Measurements from ENCODE around the gene UHMK1.

DNA sequence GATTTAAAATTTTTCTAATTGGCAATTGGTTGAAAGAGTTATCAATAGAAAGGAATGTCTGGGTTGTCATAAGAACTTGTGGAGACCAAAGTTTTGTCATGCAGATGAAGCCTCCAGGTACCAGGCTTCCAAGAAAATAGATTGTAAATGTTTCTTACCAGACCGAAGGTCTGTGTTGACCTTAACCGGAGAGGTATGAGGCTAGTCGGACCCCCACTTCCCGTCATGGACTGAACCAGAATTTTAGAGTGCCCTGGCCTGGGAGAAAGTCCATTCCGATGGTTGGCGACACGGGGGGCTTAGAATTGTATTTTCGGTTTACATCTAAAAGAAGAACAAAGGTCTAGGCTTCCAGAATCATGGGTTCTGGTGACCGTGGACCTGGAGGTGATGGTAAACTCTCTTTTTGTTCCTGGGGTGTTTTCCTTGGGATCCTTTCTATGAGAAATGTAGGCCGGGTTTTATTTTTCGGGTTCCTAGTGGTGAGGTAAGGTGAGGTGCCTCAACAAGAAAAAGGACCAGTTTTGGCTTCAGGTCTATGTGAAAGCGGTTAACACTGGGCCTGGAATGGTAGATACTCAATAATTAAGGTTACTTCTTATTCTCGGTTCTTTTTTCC, 405 bp upstream of the UHMK1 start:
- TF ChIP-seq, protein P1, sequence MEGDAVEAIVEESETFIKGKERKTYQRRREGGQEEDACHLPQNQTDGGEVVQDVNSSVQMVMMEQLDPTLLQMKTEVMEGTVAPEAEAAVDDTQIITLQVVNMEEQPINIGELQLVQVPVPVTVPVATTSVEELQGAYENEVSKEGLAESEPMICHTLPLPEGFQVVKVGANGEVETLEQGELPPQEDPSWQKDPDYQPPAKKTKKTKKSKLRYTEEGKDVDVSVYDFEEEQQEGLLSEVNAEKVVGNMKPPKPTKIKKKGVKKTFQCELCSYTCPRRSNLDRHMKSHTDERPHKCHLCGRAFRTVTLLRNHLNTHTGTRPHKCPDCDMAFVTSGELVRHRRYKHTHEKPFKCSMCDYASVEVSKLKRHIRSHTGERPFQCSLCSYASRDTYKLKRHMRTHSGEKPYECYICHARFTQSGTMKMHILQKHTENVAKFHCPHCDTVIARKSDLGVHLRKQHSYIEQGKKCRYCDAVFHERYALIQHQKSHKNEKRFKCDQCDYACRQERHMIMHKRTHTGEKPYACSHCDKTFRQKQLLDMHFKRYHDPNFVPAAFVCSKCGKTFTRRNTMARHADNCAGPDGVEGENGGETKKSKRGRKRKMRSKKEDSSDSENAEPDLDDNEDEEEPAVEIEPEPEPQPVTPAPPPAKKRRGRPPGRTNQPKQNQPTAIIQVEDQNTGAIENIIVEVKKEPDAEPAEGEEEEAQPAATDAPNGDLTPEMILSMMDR (IDR thresholded peaks at IDR 0.05; ENCODE audit: insufficient read depth, low read length): no peak
- TF ChIP-seq, protein P2, sequence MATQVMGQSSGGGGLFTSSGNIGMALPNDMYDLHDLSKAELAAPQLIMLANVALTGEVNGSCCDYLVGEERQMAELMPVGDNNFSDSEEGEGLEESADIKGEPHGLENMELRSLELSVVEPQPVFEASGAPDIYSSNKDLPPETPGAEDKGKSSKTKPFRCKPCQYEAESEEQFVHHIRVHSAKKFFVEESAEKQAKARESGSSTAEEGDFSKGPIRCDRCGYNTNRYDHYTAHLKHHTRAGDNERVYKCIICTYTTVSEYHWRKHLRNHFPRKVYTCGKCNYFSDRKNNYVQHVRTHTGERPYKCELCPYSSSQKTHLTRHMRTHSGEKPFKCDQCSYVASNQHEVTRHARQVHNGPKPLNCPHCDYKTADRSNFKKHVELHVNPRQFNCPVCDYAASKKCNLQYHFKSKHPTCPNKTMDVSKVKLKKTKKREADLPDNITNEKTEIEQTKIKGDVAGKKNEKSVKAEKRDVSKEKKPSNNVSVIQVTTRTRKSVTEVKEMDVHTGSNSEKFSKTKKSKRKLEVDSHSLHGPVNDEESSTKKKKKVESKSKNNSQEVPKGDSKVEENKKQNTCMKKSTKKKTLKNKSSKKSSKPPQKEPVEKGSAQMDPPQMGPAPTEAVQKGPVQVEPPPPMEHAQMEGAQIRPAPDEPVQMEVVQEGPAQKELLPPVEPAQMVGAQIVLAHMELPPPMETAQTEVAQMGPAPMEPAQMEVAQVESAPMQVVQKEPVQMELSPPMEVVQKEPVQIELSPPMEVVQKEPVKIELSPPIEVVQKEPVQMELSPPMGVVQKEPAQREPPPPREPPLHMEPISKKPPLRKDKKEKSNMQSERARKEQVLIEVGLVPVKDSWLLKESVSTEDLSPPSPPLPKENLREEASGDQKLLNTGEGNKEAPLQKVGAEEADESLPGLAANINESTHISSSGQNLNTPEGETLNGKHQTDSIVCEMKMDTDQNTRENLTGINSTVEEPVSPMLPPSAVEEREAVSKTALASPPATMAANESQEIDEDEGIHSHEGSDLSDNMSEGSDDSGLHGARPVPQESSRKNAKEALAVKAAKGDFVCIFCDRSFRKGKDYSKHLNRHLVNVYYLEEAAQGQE (IDR thresholded peaks at IDR 0.05; ENCODE audit: insufficient replicate concordance, low read depth): no peak
- TF ChIP-seq POLR2AphosphoS5 (IDR thresholded peaks at IDR 0.05; ENCODE audit: low read depth) (no peak), SPI1 (IDR thresholded peaks at IDR 0.05; ENCODE audit: borderline replicate concordance, low read depth) (no peak)

Data from HL-60 (cell line).